KMS-11 (cell line): Measurements from ENCODE around the gene SLC30A9.

ENCODE experiments used
- H2AFZ ChIP-seq: fragments of 200-600 bp; sonication (generic); 2 replicates; pipeline ENCODE4 v1.6.1; 2016; ENCODE audit warnings: antibody characterized with exemption, mixed run types, low read depth
- H3K27ac ChIP-seq: fragments of 200-600 bp; sonication (generic); 2 replicates; pipeline ENCODE4 v1.6.1; 2016; ENCODE audit warnings: mild to moderate bottlenecking, mixed run types
- H3K27me3 ChIP-seq: fragments of 200-600 bp; sonication (generic); 2 replicates; pipeline ENCODE4 v1.6.1; 2017; ENCODE audit warnings: mild to moderate bottlenecking, low read depth, mixed run types, moderate library complexity; ENCODE audit not compliant: insufficient read depth
- H3K36me3 ChIP-seq: fragments of 200-600 bp; sonication (generic); 2 replicates; pipeline ENCODE4 v1.6.1; 2017; ENCODE audit warnings: mild to moderate bottlenecking, mixed run types; ENCODE audit not compliant: insufficient read depth
- H3K4me1 ChIP-seq: fragments of 200-600 bp; sonication (generic); 2 replicates; pipeline ENCODE4 v1.6.1; 2016; ENCODE audit warnings: mild to moderate bottlenecking, low read depth, mixed run types; ENCODE audit not compliant: poor library complexity, severe bottlenecking
- H3K4me2 ChIP-seq: fragments of 200-600 bp; sonication (generic); 2 replicates; pipeline ENCODE4 v1.7.0; 2016; ENCODE audit warnings: mild to moderate bottlenecking, mixed run types
- H3K4me3 ChIP-seq: fragments of 200-600 bp; sonication (generic); IDR thresholded peaks from 2 replicates; pipeline ENCODE4 v1.6.1; 2017; ENCODE audit warnings: low read depth, low read length, mixed read lengths; ENCODE audit not compliant: insufficient read depth
- H3K79me2 ChIP-seq: fragments of 200-600 bp; sonication (generic); 2 replicates; pipeline ENCODE4 v1.6.1; 2016; ENCODE audit warnings: low read depth, mixed run types; ENCODE audit not compliant: insufficient read depth
- H3K9ac ChIP-seq: fragments of 200-600 bp; sonication (generic); 2 replicates; pipeline ENCODE4 v1.6.1; 2016; ENCODE audit warnings: mild to moderate bottlenecking, mixed run types
- H4K20me1 ChIP-seq: fragments of 200-600 bp; sonication (generic); 2 replicates; pipeline ENCODE4 v1.6.1; 2016; ENCODE audit warnings: mild to moderate bottlenecking, mixed run types; ENCODE audit not compliant: insufficient read depth
- CTCF ChIP-seq: fragments of 200-600 bp; sonication (generic); conservative IDR thresholded peaks from 2 replicates; pipeline ENCODE4 v1.6.1; 2017; ENCODE audit warnings: low read depth, mild to moderate bottlenecking, antibody characterized with exemption, low read length, moderate library complexity, mixed read lengths

Gene SLC30A9

GRCh38 chr4:42067264-42067663 lies 76.9 kb downstream of the SLC30A9 start:
- no peak overlapping the region for H2AFZ ChIP-seq
- no peak overlapping the region for H3K4me2 ChIP-seq
- no peak overlapping the region for H3K27ac ChIP-seq
- no peak overlapping the region for H3K9ac ChIP-seq
- no peaks in the 10 kb centered on the region for H3K79me2 ChIP-seq
- TF ChIP-seq CTCF = no peak
- no peaks in the 10 kb centered on the region for H3K4me1 ChIP-seq
- H3K36me3 ChIP-seq = no peaks in the 10 kb centered on the region
- no peaks in the 10 kb centered on the region for H4K20me1 ChIP-seq
- H3K4me3 ChIP-seq = no peak overlapping the region
- H3K27me3 ChIP-seq = no peaks in the 10 kb centered on the region

GRCh38 chr4:42070463-42070862 lies 80.1 kb downstream of the SLC30A9 start:
- H3K27me3 ChIP-seq = no peaks in the 10 kb centered on the region
- no peaks in the 10 kb centered on the region for H4K20me1 ChIP-seq
- TF ChIP-seq CTCF = no peak
- H3K4me3 ChIP-seq = no peak overlapping the region
- no peaks in the 10 kb centered on the region for H3K4me1 ChIP-seq
- H2AFZ ChIP-seq = no peak overlapping the region
- H3K79me2 ChIP-seq = no peaks in the 10 kb centered on the region
- H3K27ac ChIP-seq = no peak overlapping the region
- H3K36me3 ChIP-seq = no peaks in the 10 kb centered on the region
- H3K4me2 ChIP-seq = no peak overlapping the region
- H3K9ac ChIP-seq = no peak overlapping the region

- no peak for TF ChIP-seq CTCF
- H3K36me3 ChIP-seq = no peaks in the 10 kb centered on the region
Observed at GRCh38 chr4:42074294-42074693, 84.0 kb downstream of the SLC30A9 start.

GRCh38 chr4:42078184-42078801 lies 88.0 kb downstream of the SLC30A9 start:
- no peak overlapping the region for H3K27ac ChIP-seq
- no peak overlapping the region for H3K9ac ChIP-seq
- no peaks in the 10 kb centered on the region for H3K36me3 ChIP-seq
- H3K79me2 ChIP-seq = no peaks in the 10 kb centered on the region
- H3K27me3 ChIP-seq = no peaks in the 10 kb centered on the region
- peaks cover 9% of the 10 kb centered on the region for H3K4me1 ChIP-seq
- H2AFZ ChIP-seq = no peak overlapping the region
- TF ChIP-seq CTCF = no peak
- no peak overlapping the region for H3K4me3 ChIP-seq
- H4K20me1 ChIP-seq = no peaks in the 10 kb centered on the region
- H3K4me2 ChIP-seq = no peak overlapping the region

More at GRCh38 chr4:42074294-42074693, 84.0 kb downstream of the SLC30A9 start:
- no peak overlapping the region for H3K9ac ChIP-seq
- H3K4me2 ChIP-seq = no peak overlapping the region
- H3K27ac ChIP-seq = no peak overlapping the region
- peaks cover 9% of the 10 kb centered on the region for H3K4me1 ChIP-seq
- H3K4me3 ChIP-seq = no peak overlapping the region
- H2AFZ ChIP-seq = no peak overlapping the region
- H4K20me1 ChIP-seq = no peaks in the 10 kb centered on the region
- no peaks in the 10 kb centered on the region for H3K79me2 ChIP-seq
- no peaks in the 10 kb centered on the region for H3K27me3 ChIP-seq
